ENCODE measurements around the gene CNIH3. TPM values are rescaled to one million over a fixed set of nuclear protein-coding genes. Genes with fewer than 3 reads are reported as not detected.

CNIH3 gene
- total RNA-seq, 4 donors from 2014 or later, result 1.1 to 7.6 (median 2.0) TPM; not detected in 1

- TF ChIP-seq, protein P1, sequence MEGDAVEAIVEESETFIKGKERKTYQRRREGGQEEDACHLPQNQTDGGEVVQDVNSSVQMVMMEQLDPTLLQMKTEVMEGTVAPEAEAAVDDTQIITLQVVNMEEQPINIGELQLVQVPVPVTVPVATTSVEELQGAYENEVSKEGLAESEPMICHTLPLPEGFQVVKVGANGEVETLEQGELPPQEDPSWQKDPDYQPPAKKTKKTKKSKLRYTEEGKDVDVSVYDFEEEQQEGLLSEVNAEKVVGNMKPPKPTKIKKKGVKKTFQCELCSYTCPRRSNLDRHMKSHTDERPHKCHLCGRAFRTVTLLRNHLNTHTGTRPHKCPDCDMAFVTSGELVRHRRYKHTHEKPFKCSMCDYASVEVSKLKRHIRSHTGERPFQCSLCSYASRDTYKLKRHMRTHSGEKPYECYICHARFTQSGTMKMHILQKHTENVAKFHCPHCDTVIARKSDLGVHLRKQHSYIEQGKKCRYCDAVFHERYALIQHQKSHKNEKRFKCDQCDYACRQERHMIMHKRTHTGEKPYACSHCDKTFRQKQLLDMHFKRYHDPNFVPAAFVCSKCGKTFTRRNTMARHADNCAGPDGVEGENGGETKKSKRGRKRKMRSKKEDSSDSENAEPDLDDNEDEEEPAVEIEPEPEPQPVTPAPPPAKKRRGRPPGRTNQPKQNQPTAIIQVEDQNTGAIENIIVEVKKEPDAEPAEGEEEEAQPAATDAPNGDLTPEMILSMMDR (IDR thresholded peaks at IDR 0.05; ENCODE audit: low read depth), result no peak
Measured at GRCh38 chr1:224744521-224744920, 128.4 kb downstream of the CNIH3 start.

- TF ChIP-seq, protein P1 (IDR thresholded peaks at IDR 0.05; ENCODE audit: low read depth), result no peak
Measured at GRCh38 chr1:224745394-224745793, 129.3 kb downstream of the CNIH3 start.

DNA sequence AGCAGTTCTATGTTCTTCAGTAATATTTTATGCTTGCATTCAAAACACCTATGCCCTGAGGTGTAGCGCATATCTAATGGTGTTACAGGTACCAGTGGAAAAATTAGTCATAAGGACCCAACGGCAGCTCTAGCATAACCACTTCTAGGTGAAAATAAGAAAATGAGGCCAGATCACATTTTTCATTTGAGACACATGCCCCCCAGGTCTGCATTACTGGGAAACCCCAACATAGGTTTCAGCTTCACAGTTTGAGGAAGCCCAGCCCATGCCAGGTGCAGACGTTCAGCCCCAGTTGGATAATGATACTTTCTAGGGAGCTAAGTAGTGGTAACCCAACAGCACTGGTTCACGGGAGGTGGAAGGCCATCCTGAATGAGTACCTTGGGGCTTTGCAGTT, 129.8 kb downstream of the CNIH3 start:
- TF ChIP-seq, protein P1 (IDR thresholded peaks at IDR 0.05; ENCODE audit: low read depth), result no peak

GRCh38 chr1:224747578-224747977, 131.5 kb downstream of the CNIH3 start:
- TF ChIP-seq, protein P1 (IDR thresholded peaks at IDR 0.05; ENCODE audit: low read depth), result no peak

DNA sequence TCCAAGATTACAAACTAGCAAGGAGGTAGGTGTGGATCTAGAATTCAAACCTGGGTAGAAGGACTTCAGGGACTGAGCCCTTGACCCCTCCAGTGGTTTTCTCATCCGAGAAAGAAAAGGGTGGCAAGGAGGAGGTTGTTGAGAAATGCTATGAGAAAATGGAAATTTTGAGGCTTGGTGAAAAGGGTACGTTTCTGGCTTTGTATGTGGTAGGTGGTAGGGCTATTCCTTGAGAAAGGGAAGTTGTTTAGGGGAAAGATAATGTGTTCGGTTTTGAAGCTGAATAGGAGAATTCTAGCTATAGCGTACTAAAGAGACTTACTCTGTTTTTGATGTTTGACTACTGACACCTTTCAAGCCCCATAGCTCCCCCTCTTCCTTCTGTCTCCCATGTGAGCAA, 133.8 kb downstream of the CNIH3 start:
- TF ChIP-seq, protein P1 (IDR thresholded peaks at IDR 0.05; ENCODE audit: low read depth), result no peak

GRCh38 chr1:224751624-224752311, 135.7 kb downstream of the CNIH3 start:
- TF ChIP-seq, protein P1 (IDR thresholded peaks at IDR 0.05; ENCODE audit: low read depth), result no peak

DNA sequence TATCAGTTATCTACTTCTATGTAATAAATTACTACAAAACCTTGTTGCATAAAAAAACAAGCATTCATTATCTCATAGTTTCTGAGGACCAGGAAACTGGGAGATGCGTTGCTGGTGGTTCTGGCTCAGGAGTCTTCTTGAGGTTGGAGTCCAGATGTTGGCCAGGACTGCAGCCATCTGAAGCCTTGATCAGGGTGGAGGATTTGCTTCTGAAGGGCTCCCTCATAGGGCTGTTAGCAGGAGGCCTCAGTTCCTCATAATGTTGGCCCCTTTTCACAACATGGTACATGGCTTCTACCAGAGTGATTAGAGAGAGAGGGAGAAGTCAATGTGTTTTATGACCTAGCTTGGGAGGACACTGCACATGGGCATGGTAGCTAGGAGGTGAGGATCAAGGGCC, 137.4 kb downstream of the CNIH3 start:
- TF ChIP-seq, protein P1 (IDR thresholded peaks at IDR 0.05; ENCODE audit: low read depth), result no peak

All from subcutaneous adipose tissue (tissue), 4 donors.